Astrocyte (in vitro differentiated cells and primary cell): ENCODE data around the gene C19orf85.

Experiments used
- CTCF ChIP-seq: IDR thresholded peaks from 2 replicates; pipeline ENCODE4 v1.5.1; 2011; ENCODE audit warnings: low read depth, mild to moderate bottlenecking, inconsistent platforms, low read length, moderate library complexity; ENCODE audit not compliant: insufficient read depth
- EZH2 ChIP-seq: IDR thresholded peaks from 2 replicates; pipeline ENCODE4 v1.6.1; 2012; ENCODE audit warnings: mild to moderate bottlenecking, low read length, inconsistent platforms; ENCODE audit not compliant: insufficient read depth

- no peak for TF ChIP-seq CTCF
- no peak for TF ChIP-seq EZH2
Measured at GRCh38 chr19:55479045-55479444, 14.5 kb upstream of the C19orf85 start.
